ENCODE measurements around the gene BRSK2. TPM values are rescaled to one million over a fixed set of nuclear protein-coding genes. Genes with fewer than 3 reads are reported as not detected.
"Not testable (repeated sequence)": the region's sequence is repeated elsewhere in the genome, so short reads cannot be mapped to it uniquely, and the experiment has no call there.

BRSK2 gene
- total RNA-seq, 3 donors from 2014 or later = 0.53 to 0.94 (median 0.76) TPM

GRCh38 chr11:1411739-1412138 lies 22.0 kb downstream of the BRSK2 start:
- not testable (repeated sequence) for H3K9me3 Mint-ChIP-seq; H3K4me1 Mint-ChIP-seq (ENCODE audit: low read depth); ATAC-seq; H3K27me3 Mint-ChIP-seq (ENCODE audit: low read depth); DNase-seq; H3K36me3 Mint-ChIP-seq (ENCODE audit: insufficient read depth); H3K4me3 Mint-ChIP-seq

- no peaks in the 10 kb centered on the region for H3K9me3 Mint-ChIP-seq
- ATAC-seq (no peak), DNase-seq (no peak)
- no peak overlapping the region for H3K4me3 Mint-ChIP-seq
- no peaks in the 10 kb centered on the region for H3K4me1 Mint-ChIP-seq (ENCODE audit: low read depth)
- no peaks in the 10 kb centered on the region for H3K27me3 Mint-ChIP-seq (ENCODE audit: low read depth)
- H3K36me3 Mint-ChIP-seq (ENCODE audit: insufficient read depth) = no peaks in the 10 kb centered on the region
These were observed 22.8 kb downstream of the BRSK2 start for GRCh38 chr11:1412377-1413095.

- H3K4me1 Mint-ChIP-seq (ENCODE audit: low read depth) = no peaks in the 10 kb centered on the region
- no peak overlapping the region for H3K4me3 Mint-ChIP-seq
- ATAC-seq (no peak), DNase-seq (no peak)
- no peaks in the 10 kb centered on the region for H3K36me3 Mint-ChIP-seq (ENCODE audit: insufficient read depth)
- H3K27me3 Mint-ChIP-seq (ENCODE audit: low read depth) = no peaks in the 10 kb centered on the region
- H3K9me3 Mint-ChIP-seq = peaks cover 10% of the 10 kb centered on the region
These were observed 24.9 kb downstream of the BRSK2 start for GRCh38 chr11:1414650-1415049.

- Mint-ChIP-seq H3K4me1 (ENCODE audit: low read depth) (no peaks in the 10 kb centered on the region), H3K36me3 (ENCODE audit: insufficient read depth) (no peaks in the 10 kb centered on the region), H3K27me3 (ENCODE audit: low read depth) (no peaks in the 10 kb centered on the region), H3K4me3 (no peak overlapping the region), H3K9me3 (peaks cover 10% of the 10 kb centered on the region)
- ATAC-seq (no peak), DNase-seq (no peak)
These were observed 25.9 kb downstream of the BRSK2 start for GRCh38 chr11:1415631-1416030.

- not testable (repeated sequence) for H3K36me3 Mint-ChIP-seq (ENCODE audit: insufficient read depth); H3K4me1 Mint-ChIP-seq (ENCODE audit: low read depth); H3K4me3 Mint-ChIP-seq; H3K27me3 Mint-ChIP-seq (ENCODE audit: low read depth); DNase-seq; ATAC-seq; H3K9me3 Mint-ChIP-seq
These were observed 28.6 kb downstream of the BRSK2 start for GRCh38 chr11:1418192-1418795.

- Mint-ChIP-seq H3K4me1 (ENCODE audit: low read depth) (no peaks in the 10 kb centered on the region), H3K36me3 (ENCODE audit: insufficient read depth) (no peaks in the 10 kb centered on the region), H3K27me3 (ENCODE audit: low read depth) (no peaks in the 10 kb centered on the region), H3K4me3 (no peak overlapping the region), H3K9me3 (peaks cover 10% of the 10 kb centered on the region)
- ATAC-seq (no peak), DNase-seq (no peak)
These were observed 30.1 kb downstream of the BRSK2 start for GRCh38 chr11:1419811-1420210.

GRCh38 chr11:1421291-1421690 lies 31.6 kb downstream of the BRSK2 start:
- ATAC-seq = no peak
- no peaks in the 10 kb centered on the region for H3K27me3 Mint-ChIP-seq (ENCODE audit: low read depth)
- H3K36me3 Mint-ChIP-seq (ENCODE audit: insufficient read depth) = no peaks in the 10 kb centered on the region
- peaks cover 10% of the 10 kb centered on the region for H3K9me3 Mint-ChIP-seq
- no peak overlapping the region for H3K4me3 Mint-ChIP-seq
- no peak for DNase-seq
- H3K4me1 Mint-ChIP-seq (ENCODE audit: low read depth) = no peaks in the 10 kb centered on the region

GRCh38 chr11:1422481-1422880 lies 32.7 kb downstream of the BRSK2 start:
- ATAC-seq = no peak
- Mint-ChIP-seq H3K9me3 (peaks cover 10% of the 10 kb centered on the region), H3K36me3 (ENCODE audit: insufficient read depth) (no peaks in the 10 kb centered on the region), H3K27me3 (ENCODE audit: low read depth) (no peaks in the 10 kb centered on the region), H3K4me1 (ENCODE audit: low read depth) (no peaks in the 10 kb centered on the region), H3K4me3 (no peak overlapping the region)
- DNase-seq = no peak

- ATAC-seq (no peak), DNase-seq (no peak)
- H3K27me3 Mint-ChIP-seq (ENCODE audit: low read depth) = no peaks in the 10 kb centered on the region
- H3K4me3 Mint-ChIP-seq = no peak overlapping the region
- peaks cover 10% of the 10 kb centered on the region for H3K9me3 Mint-ChIP-seq
- no peaks in the 10 kb centered on the region for H3K4me1 Mint-ChIP-seq (ENCODE audit: low read depth)
- no peaks in the 10 kb centered on the region for H3K36me3 Mint-ChIP-seq (ENCODE audit: insufficient read depth)
These were observed 33.2 kb downstream of the BRSK2 start for GRCh38 chr11:1422981-1423380.

- ATAC-seq; H3K36me3 Mint-ChIP-seq (ENCODE audit: insufficient read depth); H3K4me1 Mint-ChIP-seq (ENCODE audit: low read depth); H3K9me3 Mint-ChIP-seq; H3K4me3 Mint-ChIP-seq; H3K27me3 Mint-ChIP-seq (ENCODE audit: low read depth); DNase-seq: not testable (repeated sequence)
These were observed 33.7 kb downstream of the BRSK2 start for GRCh38 chr11:1423406-1423805.

- H3K4me3 Mint-ChIP-seq = no peak overlapping the region
- DNase-seq (no peak), ATAC-seq (no peak)
- H3K9me3 Mint-ChIP-seq = no peaks in the 10 kb centered on the region
- no peaks in the 10 kb centered on the region for H3K27me3 Mint-ChIP-seq (ENCODE audit: low read depth)
- no peaks in the 10 kb centered on the region for H3K36me3 Mint-ChIP-seq (ENCODE audit: insufficient read depth)
- no peaks in the 10 kb centered on the region for H3K4me1 Mint-ChIP-seq (ENCODE audit: low read depth)
These were observed 35.3 kb downstream of the BRSK2 start for GRCh38 chr11:1425006-1425405.

- no peak overlapping the region for H3K4me3 Mint-ChIP-seq
- no peak for ATAC-seq
- no peaks in the 10 kb centered on the region for H3K36me3 Mint-ChIP-seq (ENCODE audit: insufficient read depth)
- no peaks in the 10 kb centered on the region for H3K4me1 Mint-ChIP-seq (ENCODE audit: low read depth)
- H3K9me3 Mint-ChIP-seq = no peaks in the 10 kb centered on the region
- H3K27me3 Mint-ChIP-seq (ENCODE audit: low read depth) = no peaks in the 10 kb centered on the region
- DNase-seq = no peak
These were observed 35.7 kb downstream of the BRSK2 start for GRCh38 chr11:1425439-1425838.

GRCh38 chr11:1428762-1429316 lies 39.1 kb downstream of the BRSK2 start:
- no peaks in the 10 kb centered on the region for H3K27me3 Mint-ChIP-seq (ENCODE audit: low read depth)
- no peaks in the 10 kb centered on the region for H3K36me3 Mint-ChIP-seq (ENCODE audit: insufficient read depth)
- H3K4me3 Mint-ChIP-seq = no peak overlapping the region
- H3K4me1 Mint-ChIP-seq (ENCODE audit: low read depth) = no peaks in the 10 kb centered on the region
- ATAC-seq (no peak), DNase-seq (no peak)
- no peaks in the 10 kb centered on the region for H3K9me3 Mint-ChIP-seq

- peaks cover 2% of the 10 kb centered on the region for H3K27me3 Mint-ChIP-seq (ENCODE audit: low read depth)
- no peak for ATAC-seq
These were observed 43.8 kb downstream of the BRSK2 start for GRCh38 chr11:1433568-1433967.

GRCh38 chr11:1433977-1434640 lies 44.4 kb downstream of the BRSK2 start:
- ATAC-seq = no peak
- Mint-ChIP-seq H3K4me1 (ENCODE audit: low read depth) (no peaks in the 10 kb centered on the region), H3K36me3 (ENCODE audit: insufficient read depth) (no peaks in the 10 kb centered on the region), H3K9me3 (no peaks in the 10 kb centered on the region), H3K27me3 (ENCODE audit: low read depth) (peaks cover 2% of the 10 kb centered on the region), H3K4me3 (no peak overlapping the region)
- DNase-seq = no peak

More at GRCh38 chr11:1433568-1433967, 43.8 kb downstream of the BRSK2 start:
- no peak for DNase-seq
- Mint-ChIP-seq H3K4me1 (ENCODE audit: low read depth) (no peaks in the 10 kb centered on the region), H3K36me3 (ENCODE audit: insufficient read depth) (no peaks in the 10 kb centered on the region), H3K9me3 (no peaks in the 10 kb centered on the region), H3K4me3 (no peak overlapping the region)

Measured in activated T-cell treated with anti-CD3 and anti-CD28 coated beads, Interleukin-2, amount 50 U/mL, for 4 hours (primary cell).